A549 (cell line): ENCODE data around the gene IMP3. TPM values are rescaled to one million over a fixed set of nuclear protein-coding genes. Genes with fewer than 3 reads are reported as not detected.
A peak's percentile ranks its signal among the peaks of the same experiment; 100 is the strongest.

Experiments used
- ATAC-seq, 2 experiments: fragments of 200-7000 bp in 1 of 2; fragments of >200 bp in 1 of 2; cut with Nextera tagmentation in 1 of 2; cut with Tn5 transposase in 1 of 2; 3 replicates each; pipeline versions ENCODE4 v1.8.0 to v1.9.1; 2018 to 2020; ENCODE audit warnings: mild to moderate bottlenecking in 1 of 2, moderate library complexity in 1 of 2
- CTCF ChIA-PET: fragments of 300-600 bp; sonication (Branson Sonifier 250); formaldehyde crosslinking; extraction: SDS; loops from one replicate; lab custom pipeline; 2021; ENCODE audit warnings: antibody characterized with exemption, inconsistent platforms; lab: Yijun Ruan, JAX
- POLR2A ChIA-PET: fragments of 350-600 bp; formaldehyde crosslinking; extraction: SDS; loops from one replicate; lab custom pipeline; 2021; ENCODE audit warnings: antibody characterized with exemption, inconsistent platforms; lab: Yijun Ruan, JAX
- DNase-seq, 2 experiments: peaks; one replicate each; pipeline versions ENCODE4 v3.0.0 to v3.0.0-alpha.2; 2011 to 2016; ENCODE audit warnings: low read depth in 1 of 2, low spot score in 1 of 2
- FAIRE-seq: peaks from 2 replicates; lab custom pipeline; 2011; peaks lifted over from hg19 to GRCh38; lab: Jason Lieb, UNC
- H3K27ac ChIP-seq, 2 experiments: fragments of >200 bp; sonication (Bioruptor Twin); formaldehyde crosslinking; 3 replicates each; pipeline ENCODE4 v1.5.1; 2016 to 2017
- H3K4me1 ChIP-seq: fragments of >200 bp; sonication (Bioruptor Twin); formaldehyde crosslinking; 3 replicates; pipeline ENCODE4 v1.6.1; 2016
- H3K4me2 ChIP-seq: fragments of >200 bp; sonication (Bioruptor Twin); formaldehyde crosslinking; 3 replicates; pipeline ENCODE4 v1.6.1; 2016
- H3K4me3 ChIP-seq: fragments of >200 bp; sonication (Bioruptor Twin); formaldehyde crosslinking; 3 replicates; pipeline ENCODE4 v1.5.1; 2016
- H3K9me3 ChIP-seq: fragments of >200 bp; sonication (Bioruptor Twin); formaldehyde crosslinking; 3 replicates; pipeline ENCODE4 v1.6.1; 2016
- ATOH8 ChIP-seq: fragments of 250-450 bp; sonication (Bioruptor Pico); IDR thresholded peaks from 2 replicates; pipeline ENCODE4 v1.5.0; 2020; ENCODE audit warnings: low read depth, mild to moderate bottlenecking, moderate library complexity
- CHD2 ChIP-seq: fragments of 150-350 bp; IDR thresholded peaks from 2 replicates; pipeline ENCODE4 v1.6.1; 2014; ENCODE audit warnings: low read length; ENCODE audit not compliant: partially characterized antibody
- CHD4 ChIP-seq: fragments of 200-600 bp; sonication (generic); IDR thresholded peaks from 2 replicates; pipeline ENCODE4 v1.6.1; 2016; ENCODE audit warnings: antibody characterized with exemption, mild to moderate bottlenecking, borderline replicate concordance
- EHF ChIP-seq: fragments of 250-450 bp; sonication (Bioruptor Pico); IDR thresholded peaks from 2 replicates; pipeline ENCODE4 v1.5.0; 2020; ENCODE audit warnings: mild to moderate bottlenecking
- EHMT2 ChIP-seq: fragments of 200-600 bp; sonication (generic); IDR thresholded peaks from 2 replicates; pipeline ENCODE4 v1.6.1; 2016; ENCODE audit warnings: antibody characterized with exemption, low read depth, mild to moderate bottlenecking, moderate library complexity
- HOXA7 ChIP-seq: fragments of 250-450 bp; sonication (Bioruptor Pico); IDR thresholded peaks from 2 replicates; pipeline ENCODE4 v1.5.0; 2020; ENCODE audit warnings: mild to moderate bottlenecking, moderate library complexity
- HOXB13 ChIP-seq: fragments of 250-450 bp; sonication (Bioruptor Pico); IDR thresholded peaks from 2 replicates; pipeline ENCODE4 v1.5.0; 2020; ENCODE audit warnings: low read depth, mild to moderate bottlenecking, moderate library complexity
- HOXB5 ChIP-seq: fragments of 250-450 bp; sonication (Bioruptor Pico); IDR thresholded peaks from 2 replicates; pipeline ENCODE4 v1.5.0; 2020; ENCODE audit warnings: mild to moderate bottlenecking, moderate library complexity
- KDM5A ChIP-seq: fragments of 200-600 bp; sonication (generic); IDR thresholded peaks from 2 replicates; pipeline ENCODE4 v1.6.1; 2016; ENCODE audit warnings: antibody characterized with exemption, mild to moderate bottlenecking
- MAX ChIP-seq: IDR thresholded peaks from 2 replicates; pipeline ENCODE4 v1.6.1; 2012
- NR3C1 ChIP-seq: fragments of >200 bp; sonication (Bioruptor Twin); formaldehyde crosslinking; IDR thresholded peaks from 3 replicates; pipeline ENCODE4 v1.6.1; 2017
- PHF8 ChIP-seq: fragments of 200-600 bp; sonication (generic); IDR thresholded peaks from 2 replicates; pipeline ENCODE4 v1.6.1; 2016; ENCODE audit warnings: low read depth, mild to moderate bottlenecking, antibody characterized with exemption, moderate library complexity, borderline replicate concordance
- POLR2AphosphoS2 ChIP-seq: conservative IDR thresholded peaks from 2 replicates; pipeline ENCODE4 v1.6.1; 2012; ENCODE audit warnings: low read length, improper control_type of control experiment, inconsistent platforms
- RAD21 ChIP-seq, 2 experiments: fragments of >200 bp in 1 of 2; sonication (Bioruptor Twin) in 1 of 2; formaldehyde crosslinking in 1 of 2; IDR thresholded peaks in 1 of 2; conservative IDR thresholded peaks in 1 of 2; 2 replicates in 1 of 2; 3 replicates in 1 of 2; pipeline ENCODE4 v1.6.1; 2012 to 2018; ENCODE audit warnings: inconsistent platforms in 1 of 2
- SREBF2 ChIP-seq: fragments of 450-650 bp; IDR thresholded peaks from 2 replicates; pipeline ENCODE4 v1.6.1; 2014; ENCODE audit warnings: mild to moderate bottlenecking, moderate library complexity
- TP53 ChIP-seq: fragments of 250-450 bp; sonication (Bioruptor Pico); IDR thresholded peaks from 2 replicates; pipeline ENCODE4 v1.5.0; 2021; ENCODE audit warnings: mild to moderate bottlenecking, moderate library complexity
- ZC3H11A ChIP-seq: fragments of 450-650 bp; IDR thresholded peaks from 2 replicates; pipeline ENCODE4 v1.6.1; 2014; ENCODE audit warnings: antibody characterized with exemption, mild to moderate bottlenecking
- whole genome bisulfite sequencing: methylation state at CpG from one replicate; pipeline ENCODE4 v1.1.6; 2017; ENCODE audit errors: missing lambda C conversion rate; 5-methylcytosine and 5-hydroxymethylcytosine counted together
- polyA plus RNA-seq, 4 experiments: library from polyadenylated mRNA; depleted of rRNA in 3 of 4; stranded (reverse); fragments of >200 nt; fragmentation: RNase III in 1 of 4; extraction: RNeasy Plus Mini Kit Qiagen cat#74134 plus additional on column Dnase treatment in 1 of 4; gene quantifications; 2 replicates in 3 of 4; 3 replicates in 1 of 4; pipeline ENCODE4 v1.2.3, GENCODE V29; 2011 to 2017
- TF ChIP-seq, protein P1 (sequence below): fragments of >200 bp; sonication (Bioruptor Twin); formaldehyde crosslinking; IDR thresholded peaks from 3 replicates; pipeline ENCODE4 v1.5.1; 2016
- TF ChIP-seq, protein P2 (sequence below): fragments of 450-650 bp; IDR thresholded peaks from 2 replicates; pipeline ENCODE4 v1.6.1; 2014; ENCODE audit warnings: antibody characterized with exemption
- TF ChIP-seq, protein P3 (sequence below): fragments of >200 bp; sonication (Bioruptor Twin); formaldehyde crosslinking; IDR thresholded peaks from 3 replicates; pipeline ENCODE4 v1.6.1; 2016
- TF ChIP-seq, protein P4 (sequence below): fragments of >200 bp; sonication (Bioruptor Twin); formaldehyde crosslinking; IDR thresholded peaks from 2 replicates; pipeline ENCODE4 v1.6.1; 2016

Gene IMP3
- polyA plus RNA-seq, 2 of the 4 experiments (the other 2 are of a cell fraction) = 90.0 to 94.7 TPM

DNA sequence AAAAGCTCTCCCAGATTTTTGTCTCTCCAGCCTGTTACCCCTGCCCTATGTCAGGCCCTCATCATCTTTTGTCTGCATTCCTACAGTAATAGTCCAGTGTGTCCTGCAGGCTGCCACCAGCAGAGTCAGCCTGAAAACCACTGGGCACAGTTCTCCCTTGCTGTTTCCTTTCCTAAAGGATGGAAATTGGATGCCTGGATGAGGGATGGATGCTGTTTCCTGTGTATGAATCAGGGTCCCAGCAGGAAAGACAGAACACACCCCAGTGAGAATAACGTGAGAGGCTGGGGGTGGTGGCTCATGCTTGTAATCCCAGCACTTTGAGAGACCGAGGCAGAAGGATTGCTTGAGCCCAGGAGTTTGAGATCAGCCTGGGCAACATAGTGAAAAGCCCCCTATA is 4.4 kb upstream of the IMP3 start (continued):
- TF ChIP-seq PHF8 (no peak), TP53 (CRISPR knock-in tag) (no peak), MAX (no peak), EHMT2 (no peak), HOXA7 (CRISPR knock-in tag) (no peak)

- Histone ChIP-seq H3K4me1 (peaks cover 23% of the 10 kb centered on the region), H3K4me3 (no peak overlapping the region), H3K4me2 (peak overlapping the region; percentile 67), H3K27ac (peak overlapping the region in 1 of 2 experiments; percentile 94; a peak in 4 of 6 replicates), H3K9me3 (no peaks in the 10 kb centered on the region)
- no peak for TF ChIP-seq ZC3H11A
- TF ChIP-seq EHF = no peak
- TF ChIP-seq ATOH8 (CRISPR knock-in tag) = no peak
- TF ChIP-seq CHD4 = no peak
- TF ChIP-seq, protein P1, sequence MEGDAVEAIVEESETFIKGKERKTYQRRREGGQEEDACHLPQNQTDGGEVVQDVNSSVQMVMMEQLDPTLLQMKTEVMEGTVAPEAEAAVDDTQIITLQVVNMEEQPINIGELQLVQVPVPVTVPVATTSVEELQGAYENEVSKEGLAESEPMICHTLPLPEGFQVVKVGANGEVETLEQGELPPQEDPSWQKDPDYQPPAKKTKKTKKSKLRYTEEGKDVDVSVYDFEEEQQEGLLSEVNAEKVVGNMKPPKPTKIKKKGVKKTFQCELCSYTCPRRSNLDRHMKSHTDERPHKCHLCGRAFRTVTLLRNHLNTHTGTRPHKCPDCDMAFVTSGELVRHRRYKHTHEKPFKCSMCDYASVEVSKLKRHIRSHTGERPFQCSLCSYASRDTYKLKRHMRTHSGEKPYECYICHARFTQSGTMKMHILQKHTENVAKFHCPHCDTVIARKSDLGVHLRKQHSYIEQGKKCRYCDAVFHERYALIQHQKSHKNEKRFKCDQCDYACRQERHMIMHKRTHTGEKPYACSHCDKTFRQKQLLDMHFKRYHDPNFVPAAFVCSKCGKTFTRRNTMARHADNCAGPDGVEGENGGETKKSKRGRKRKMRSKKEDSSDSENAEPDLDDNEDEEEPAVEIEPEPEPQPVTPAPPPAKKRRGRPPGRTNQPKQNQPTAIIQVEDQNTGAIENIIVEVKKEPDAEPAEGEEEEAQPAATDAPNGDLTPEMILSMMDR = no peak
- TF ChIP-seq, protein P2, sequence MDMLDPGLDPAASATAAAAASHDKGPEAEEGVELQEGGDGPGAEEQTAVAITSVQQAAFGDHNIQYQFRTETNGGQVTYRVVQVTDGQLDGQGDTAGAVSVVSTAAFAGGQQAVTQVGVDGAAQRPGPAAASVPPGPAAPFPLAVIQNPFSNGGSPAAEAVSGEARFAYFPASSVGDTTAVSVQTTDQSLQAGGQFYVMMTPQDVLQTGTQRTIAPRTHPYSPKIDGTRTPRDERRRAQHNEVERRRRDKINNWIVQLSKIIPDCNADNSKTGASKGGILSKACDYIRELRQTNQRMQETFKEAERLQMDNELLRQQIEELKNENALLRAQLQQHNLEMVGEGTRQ = no peak
- TF ChIP-seq, protein P3, sequence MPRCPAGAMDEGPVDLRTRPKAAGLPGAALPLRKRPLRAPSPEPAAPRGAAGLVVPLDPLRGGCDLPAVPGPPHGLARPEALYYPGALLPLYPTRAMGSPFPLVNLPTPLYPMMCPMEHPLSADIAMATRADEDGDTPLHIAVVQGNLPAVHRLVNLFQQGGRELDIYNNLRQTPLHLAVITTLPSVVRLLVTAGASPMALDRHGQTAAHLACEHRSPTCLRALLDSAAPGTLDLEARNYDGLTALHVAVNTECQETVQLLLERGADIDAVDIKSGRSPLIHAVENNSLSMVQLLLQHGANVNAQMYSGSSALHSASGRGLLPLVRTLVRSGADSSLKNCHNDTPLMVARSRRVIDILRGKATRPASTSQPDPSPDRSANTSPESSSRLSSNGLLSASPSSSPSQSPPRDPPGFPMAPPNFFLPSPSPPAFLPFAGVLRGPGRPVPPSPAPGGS = no peak
- TF ChIP-seq HOXB5 (CRISPR knock-in tag) = no peak
- TF ChIP-seq SREBF2 = no peak
- TF ChIP-seq NR3C1 = no peak
- TF ChIP-seq, protein P4, sequence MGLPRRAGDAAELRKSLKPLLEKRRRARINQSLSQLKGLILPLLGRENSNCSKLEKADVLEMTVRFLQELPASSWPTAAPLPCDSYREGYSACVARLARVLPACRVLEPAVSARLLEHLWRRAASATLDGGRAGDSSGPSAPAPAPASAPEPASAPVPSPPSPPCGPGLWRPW = no peak
- TF ChIP-seq KDM5A = no peak
- TF ChIP-seq HOXB13 (CRISPR knock-in tag) = no peak
- no peak for TF ChIP-seq CHD2
- DNase-seq (no peak), FAIRE-seq (no peak), ATAC-seq (no peak)
- ChIA-PET CTCF (interaction anchor here (0.7 to 19.9 kb wide), 14 partner anchors 9 to 282 kb away, joined by 3 to 394 read pairs (median 7); partner anchors contain the start of genes MAN2C1, SNUPN and SNX33), POLR2A (interaction anchor here (2.4 to 4.4 kb wide), 5 partner anchors 15 to 273 kb away, joined by 15 to 94 read pairs (median 66); partner anchors contain the start of genes MAN2C1, PTPN9, SIN3A and SNUPN)
- WGBS = 69% methylated on average over 5 of the region's 5 CpGs
Measured at GRCh38 chr15:75641603-75642002, 1.6 kb upstream of the IMP3 start.

GRCh38 chr15:75641179-75641503 is 1.1 kb upstream of the IMP3 start:
- Histone ChIP-seq H3K27ac (peak overlapping the region; percentile 91 to 94), H3K4me1 (peaks cover 19% of the 10 kb centered on the region), H3K9me3 (no peaks in the 10 kb centered on the region), H3K4me2 (peak overlapping the region; percentile 67), H3K4me3 (peak overlapping the region; percentile 67; the same call in 2 of the 3 replicates)
- no peak for ATAC-seq
- CTCF ChIA-PET = interaction anchor here (0.7 to 19.9 kb wide), 18 partner anchors 9 to 282 kb away, joined by 3 to 394 read pairs (median 4); partner anchors contain the start of genes MAN2C1, SNUPN and SNX33
- FAIRE-seq = no peak
- DNase-seq = no peak
- POLR2A ChIA-PET = interaction anchor here (0.7 to 4.4 kb wide), 7 partner anchors 11 to 273 kb away, joined by 4 to 94 read pairs (median 25); partner anchors contain the start of genes MAN2C1, PTPN9, SIN3A and SNUPN
- TF ChIP-seq POLR2AphosphoS2 (no peak), RAD21 (conservative IDR thresholded peaks at IDR 0.05 in 1 of 2, IDR thresholded peaks at IDR 0.05 in 1 of 2) (0 out of 5 replicates have a peak, but pooled peaks of 1 of the 2 experiments have one; percentile 4)
- TF ChIP-seq, protein P1 = peak; percentile 34; the same call in 2 of the 3 replicates
- 49% methylated on average over 4 of the region's 4 CpGs for WGBS
